ENCODE data around the gene LTB.
"Not testable (repeated sequence)": the region's sequence is repeated elsewhere in the genome, so short reads cannot be mapped to it uniquely, and the experiment has no call there.

LTB gene

DNA sequence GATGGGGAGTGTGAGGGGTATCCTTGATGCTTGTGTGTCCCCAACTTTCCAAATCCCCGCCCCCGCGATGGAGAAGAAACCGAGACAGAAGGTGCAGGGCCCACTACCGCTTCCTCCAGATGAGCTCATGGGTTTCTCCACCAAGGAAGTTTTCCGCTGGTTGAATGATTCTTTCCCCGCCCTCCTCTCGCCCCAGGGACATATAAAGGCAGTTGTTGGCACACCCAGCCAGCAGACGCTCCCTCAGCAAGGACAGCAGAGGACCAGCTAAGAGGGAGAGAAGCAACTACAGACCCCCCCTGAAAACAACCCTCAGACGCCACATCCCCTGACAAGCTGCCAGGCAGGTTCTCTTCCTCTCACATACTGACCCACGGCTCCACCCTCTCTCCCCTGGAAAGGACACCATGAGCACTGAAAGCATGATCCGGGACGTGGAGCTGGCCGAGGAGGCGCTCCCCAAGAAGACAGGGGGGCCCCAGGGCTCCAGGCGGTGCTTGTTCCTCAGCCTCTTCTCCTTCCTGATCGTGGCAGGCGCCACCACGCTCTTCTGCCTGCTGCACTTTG lies 6.8 kb downstream of the LTB start, which contains the start of gene TNF:
Gene TNF, plus strand, starts transcription at position 231 of the 567 bp plus-strand sequence. Its CDS starts 177 bp downstream, at position 408.
- no peak for DNase-seq

DNA sequence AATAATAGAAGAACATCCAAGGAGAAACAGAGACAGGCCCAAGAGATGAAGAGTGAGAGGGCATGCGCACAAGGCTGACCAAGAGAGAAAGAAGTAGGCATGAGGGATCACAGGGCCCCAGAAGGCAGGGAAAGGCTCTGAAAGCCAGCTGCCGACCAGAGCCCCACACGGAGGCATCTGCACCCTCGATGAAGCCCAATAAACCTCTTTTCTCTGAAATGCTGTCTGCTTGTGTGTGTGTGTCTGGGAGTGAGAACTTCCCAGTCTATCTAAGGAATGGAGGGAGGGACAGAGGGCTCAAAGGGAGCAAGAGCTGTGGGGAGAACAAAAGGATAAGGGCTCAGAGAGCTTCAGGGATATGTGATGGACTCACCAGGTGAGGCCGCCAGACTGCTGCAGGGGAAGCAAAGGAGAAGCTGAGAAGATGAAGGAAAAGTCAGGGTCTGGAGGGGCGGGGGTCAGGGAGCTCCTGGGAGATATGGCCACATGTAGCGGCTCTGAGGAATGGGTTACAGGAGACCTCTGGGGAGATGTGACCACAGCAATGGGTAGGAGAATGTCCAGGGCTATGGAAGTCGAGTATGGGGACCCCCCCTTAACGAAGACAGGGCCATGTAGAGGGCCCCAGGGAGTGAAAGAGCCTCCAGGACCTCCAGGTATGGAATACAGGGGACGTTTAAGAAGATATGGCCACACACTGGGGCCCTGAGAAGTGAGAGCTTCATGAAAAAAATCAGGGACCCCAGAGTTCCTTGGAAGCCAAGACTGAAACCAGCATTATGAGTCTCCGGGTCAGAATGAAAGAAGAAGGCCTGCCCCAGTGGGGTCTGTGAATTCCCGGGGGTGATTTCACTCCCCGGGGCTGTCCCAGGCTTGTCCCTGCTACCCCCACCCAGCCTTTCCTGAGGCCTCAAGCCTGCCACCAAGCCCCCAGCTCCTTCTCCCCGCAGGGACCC lies 7.8 kb downstream of the LTB start:
- DNase-seq = no peak

DNA sequence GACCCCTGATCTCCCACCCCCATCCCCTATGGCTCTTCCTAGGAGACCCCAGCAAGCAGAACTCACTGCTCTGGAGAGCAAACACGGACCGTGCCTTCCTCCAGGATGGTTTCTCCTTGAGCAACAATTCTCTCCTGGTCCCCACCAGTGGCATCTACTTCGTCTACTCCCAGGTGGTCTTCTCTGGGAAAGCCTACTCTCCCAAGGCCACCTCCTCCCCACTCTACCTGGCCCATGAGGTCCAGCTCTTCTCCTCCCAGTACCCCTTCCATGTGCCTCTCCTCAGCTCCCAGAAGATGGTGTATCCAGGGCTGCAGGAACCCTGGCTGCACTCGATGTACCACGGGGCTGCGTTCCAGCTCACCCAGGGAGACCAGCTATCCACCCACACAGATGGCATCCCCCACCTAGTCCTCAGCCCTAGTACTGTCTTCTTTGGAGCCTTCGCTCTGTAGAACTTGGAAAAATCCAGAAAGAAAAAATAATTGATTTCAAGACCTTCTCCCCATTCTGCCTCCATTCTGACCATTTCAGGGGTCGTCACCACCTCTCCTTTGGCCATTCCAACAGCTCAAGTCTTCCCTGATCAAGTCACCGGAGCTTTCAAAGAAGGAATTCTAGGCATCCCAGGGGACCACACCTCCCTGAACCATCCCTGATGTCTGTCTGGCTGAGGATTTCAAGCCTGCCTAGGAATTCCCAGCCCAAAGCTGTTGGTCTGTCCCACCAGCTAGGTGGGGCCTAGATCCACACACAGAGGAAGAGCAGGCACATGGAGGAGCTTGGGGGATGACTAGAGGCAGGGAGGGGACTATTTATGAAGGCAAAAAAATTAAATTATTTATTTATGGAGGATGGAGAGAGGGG lies 8.8 kb downstream of the LTB start:
- no peak for DNase-seq

DNA sequence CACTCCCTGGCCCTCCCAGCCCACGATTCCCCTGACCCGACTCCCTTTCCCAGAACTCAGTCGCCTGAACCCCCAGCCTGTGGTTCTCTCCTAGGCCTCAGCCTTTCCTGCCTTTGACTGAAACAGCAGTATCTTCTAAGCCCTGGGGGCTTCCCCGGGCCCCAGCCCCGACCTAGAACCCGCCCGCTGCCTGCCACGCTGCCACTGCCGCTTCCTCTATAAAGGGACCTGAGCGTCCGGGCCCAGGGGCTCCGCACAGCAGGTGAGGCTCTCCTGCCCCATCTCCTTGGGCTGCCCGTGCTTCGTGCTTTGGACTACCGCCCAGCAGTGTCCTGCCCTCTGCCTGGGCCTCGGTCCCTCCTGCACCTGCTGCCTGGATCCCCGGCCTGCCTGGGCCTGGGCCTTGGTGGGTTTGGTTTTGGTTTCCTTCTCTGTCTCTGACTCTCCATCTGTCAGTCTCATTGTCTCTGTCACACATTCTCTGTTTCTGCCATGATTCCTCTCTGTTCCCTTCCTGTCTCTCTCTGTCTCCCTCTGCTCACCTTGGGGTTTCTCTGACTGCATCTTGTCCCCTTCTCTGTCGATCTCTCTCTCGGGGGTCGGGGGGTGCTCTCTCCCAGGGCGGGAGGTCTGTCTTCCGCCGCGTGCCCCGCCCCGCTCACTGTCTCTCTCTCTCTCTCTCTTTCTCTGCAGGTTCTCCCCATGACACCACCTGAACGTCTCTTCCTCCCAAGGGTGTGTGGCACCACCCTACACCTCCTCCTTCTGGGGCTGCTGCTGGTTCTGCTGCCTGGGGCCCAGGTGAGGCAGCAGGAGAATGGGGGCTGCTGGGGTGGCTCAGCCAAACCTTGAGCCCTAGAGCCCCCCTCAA lies 9.9 kb downstream of the LTB start, which contains the start of gene LTA:
Gene LTA, plus strand, starts transcription at position 249 of the 871 bp plus-strand sequence. Its CDS starts 454 bp downstream, at position 703.
- DNase-seq = no peak

DNA sequence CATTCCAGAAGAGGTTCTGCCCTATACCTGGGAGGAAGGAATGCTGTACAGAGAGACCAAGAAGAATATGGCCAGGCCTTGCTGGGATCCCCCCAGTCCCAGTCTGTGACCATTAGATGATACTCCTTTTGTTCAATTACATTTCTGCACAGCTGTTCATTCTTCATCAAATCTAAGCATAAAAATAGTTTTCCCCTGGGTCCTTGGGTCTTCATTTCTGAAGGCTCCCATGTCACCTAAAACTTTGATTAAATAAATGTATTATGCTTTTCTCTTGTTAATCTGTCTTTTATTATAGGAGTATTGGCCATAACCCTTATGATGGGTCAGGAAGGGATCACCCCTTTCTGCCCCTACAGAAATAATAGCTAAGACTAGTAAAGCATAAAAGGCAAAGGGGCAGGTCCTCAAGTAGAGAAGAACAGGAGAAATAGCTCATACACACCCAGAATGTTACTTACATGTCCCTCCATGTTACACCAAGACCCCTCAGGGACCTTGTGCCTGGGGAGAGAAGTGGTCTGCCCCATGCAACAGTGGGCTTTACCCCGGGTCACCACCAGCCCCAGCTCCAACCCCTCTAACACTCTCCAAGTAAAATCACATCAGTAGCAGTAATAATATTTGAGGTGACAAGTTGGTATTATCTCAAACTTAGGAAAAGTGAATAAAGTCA lies 12.2 kb downstream of the LTB start:
- DNase-seq = no peak

DNA sequence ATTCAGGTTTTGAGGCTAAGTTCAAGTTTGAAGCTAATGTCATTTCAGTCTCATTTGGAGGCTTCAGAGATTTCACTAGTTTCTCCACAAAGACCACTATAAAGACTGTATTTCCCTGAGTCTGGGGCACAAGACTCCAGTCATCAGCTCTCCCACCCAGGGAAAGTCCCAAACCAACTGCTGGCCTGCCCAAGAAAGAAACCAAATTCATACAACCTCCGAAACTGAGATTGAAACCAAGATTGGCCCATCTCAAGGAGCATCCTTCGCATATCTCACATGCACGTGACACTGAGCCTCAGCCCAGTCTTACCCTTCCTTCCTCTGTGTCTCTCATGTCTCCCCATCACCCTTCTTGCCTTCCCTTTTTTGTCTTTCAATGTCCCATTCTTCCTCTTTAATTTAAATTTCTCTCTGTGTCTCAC lies 13.7 kb downstream of the LTB start:
- no peak for DNase-seq

DNA sequence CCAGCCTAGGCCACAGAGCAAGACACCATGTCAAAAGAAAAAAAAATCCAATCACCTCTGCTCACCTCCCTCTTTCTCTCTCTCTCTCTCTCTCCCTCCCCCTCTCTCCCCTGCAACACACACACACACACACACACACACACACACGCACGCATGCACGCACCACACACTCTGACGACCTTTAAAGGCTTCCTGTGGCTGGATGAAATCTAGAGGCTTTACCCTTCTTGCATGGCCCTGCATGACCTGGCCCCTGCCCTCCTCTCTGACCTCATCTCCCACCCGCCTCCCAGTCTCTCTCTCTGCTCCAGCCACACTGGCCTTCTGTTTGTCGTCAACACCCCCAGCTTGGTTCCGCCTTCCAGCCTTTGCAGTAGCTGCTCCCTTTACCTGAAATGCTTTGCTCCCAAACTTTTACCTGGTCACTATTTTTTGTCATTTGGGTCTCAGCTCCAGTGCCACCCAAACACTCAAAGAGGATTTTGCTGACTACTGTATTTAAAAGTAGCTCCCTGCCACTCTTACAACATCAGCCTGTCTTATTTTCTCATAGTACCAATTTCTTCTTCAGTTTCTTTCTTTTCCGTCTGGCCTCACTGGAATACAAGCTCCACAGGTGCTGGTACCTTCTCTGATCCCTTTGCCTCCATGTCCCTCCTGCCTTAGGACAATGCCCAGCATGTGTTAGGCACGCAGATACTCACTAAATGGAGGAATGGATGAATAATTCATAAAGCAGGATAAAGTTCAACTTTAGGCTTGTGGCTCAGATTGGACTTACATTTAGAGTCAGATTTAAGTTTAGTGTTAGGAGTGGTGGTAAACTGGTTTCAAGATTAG lies 14.5 kb downstream of the LTB start:
- no peak for DNase-seq

DNA sequence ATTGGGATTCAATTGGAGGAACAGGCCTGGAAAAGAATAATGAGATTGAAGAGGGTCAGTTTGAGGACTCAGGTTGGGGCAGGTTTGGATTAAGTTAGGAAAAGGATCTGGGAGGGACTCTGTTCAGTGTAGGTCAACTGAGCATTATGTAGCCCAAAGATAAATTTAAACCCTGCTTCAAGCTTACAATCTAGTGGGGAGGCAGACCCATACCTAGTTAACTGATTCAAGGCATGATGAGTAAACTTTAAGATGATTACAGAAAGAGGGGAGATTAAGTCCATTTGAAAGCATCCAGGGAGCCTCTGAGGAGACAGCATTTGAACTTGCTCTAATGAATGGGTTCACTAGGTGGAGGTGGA lies 21.5 kb downstream of the LTB start:
- no peak for DNase-seq

DNA sequence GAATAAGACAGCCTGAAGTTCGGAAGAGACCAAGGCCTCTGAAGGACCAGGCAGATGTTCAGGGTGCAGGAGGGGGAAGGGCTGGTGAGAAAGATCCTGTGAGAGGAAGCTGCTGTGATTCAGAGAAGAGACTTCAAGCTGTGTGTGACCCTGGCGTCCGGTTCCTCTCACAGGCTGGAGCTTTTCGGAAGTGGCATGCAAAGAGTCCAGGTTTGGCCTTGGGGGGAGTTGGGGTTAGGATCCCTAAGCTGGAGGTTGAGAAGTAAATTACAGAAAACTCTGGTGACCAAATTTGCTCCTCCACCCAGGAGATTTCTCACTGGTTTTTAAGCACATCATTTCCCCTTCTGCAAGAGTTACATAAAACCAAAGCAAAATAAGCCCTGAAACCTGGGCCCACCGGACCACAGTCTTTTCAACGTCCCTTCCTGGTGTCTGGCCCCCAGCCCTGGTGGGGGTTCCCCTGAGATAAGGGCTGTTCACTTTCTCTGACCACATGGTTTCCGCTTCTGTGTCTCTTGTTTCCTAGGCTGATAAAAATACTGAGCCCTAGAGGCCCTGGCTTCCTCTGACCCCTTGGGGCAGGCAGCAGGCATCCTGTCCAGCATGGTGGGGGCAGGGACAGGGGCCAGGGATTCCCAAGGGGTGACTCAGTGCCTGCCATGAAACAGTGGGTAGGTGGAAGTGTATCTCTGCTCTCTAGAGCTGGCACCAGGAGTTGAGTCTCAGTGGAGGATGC lies 22.1 kb downstream of the LTB start:
- DNase-seq = no peak

DNA sequence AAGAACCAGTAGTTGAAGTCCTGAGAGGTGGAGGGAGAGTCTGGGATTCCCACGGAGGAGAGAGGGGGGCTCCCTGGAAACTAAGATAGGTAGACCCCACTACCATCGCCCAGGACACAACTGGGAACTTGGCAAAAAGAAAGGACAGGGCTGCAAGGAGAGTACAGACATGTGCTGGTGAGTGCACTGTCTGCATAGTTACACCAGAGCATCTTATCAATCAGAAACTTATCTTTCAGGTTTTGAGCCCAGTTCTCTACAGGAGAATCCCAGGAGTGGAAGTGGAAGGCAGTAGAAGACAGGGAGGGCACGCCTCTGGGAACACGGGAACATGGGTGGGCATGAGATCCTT lies 22.6 kb downstream of the LTB start:
- no peak for DNase-seq

DNA sequence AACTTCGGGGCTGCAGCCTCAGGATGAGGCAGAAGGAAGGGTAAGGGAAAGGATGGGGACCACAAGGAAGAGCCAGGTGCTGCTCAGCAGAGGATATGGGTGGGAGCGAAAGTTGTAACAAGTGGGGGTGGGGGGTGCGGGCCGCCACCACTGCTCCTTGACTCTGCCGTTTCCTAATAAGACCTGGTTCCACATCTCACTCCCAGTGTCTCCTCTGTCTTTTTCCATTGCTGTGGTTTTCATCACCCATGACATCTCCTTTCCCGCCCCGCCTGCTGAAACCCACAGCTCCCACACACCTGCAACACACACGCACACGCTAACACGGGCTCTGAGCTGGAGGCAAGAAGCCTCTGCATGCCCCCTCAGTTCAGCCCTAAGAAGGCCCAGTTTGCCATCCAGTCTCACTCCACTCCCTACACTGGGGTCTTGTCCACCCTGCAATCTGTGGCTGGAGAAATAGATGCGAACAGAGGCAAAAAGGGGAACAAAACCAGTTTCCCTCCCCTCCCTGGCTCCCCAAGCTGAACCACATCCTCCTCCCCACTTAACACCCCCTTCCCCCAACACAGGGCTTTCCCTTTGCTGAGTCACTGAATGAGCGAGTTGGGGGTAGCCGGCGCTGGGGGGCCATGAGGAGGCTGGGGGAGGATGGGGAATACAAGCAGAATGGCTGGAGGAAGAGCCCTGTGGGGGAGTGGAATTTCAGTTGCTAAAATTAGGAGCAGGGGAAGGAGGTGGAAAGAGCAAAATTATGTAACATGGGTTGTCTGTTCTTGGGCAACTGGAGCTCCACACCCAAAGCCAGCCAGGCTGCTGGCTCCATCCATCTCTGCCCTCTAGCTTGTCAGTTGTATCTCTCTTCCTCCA lies 23.4 kb downstream of the LTB start:
- no peak for DNase-seq

DNA sequence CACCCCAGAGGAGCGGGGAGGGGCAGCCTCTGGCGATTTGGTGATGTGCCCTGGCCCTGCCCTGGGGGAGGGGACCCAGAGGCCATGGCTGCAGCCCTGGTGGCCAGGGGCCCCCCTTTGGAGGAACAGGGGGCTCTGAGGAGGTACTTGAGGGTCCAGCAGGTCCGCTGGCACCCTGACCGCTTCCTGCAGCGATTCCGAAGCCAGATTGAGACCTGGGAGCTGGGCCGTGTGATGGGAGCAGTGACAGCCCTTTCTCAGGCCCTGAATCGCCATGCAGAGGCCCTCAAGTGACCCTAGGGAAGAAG lies 24.0 kb downstream of the LTB start:
- no peak for DNase-seq

DNA sequence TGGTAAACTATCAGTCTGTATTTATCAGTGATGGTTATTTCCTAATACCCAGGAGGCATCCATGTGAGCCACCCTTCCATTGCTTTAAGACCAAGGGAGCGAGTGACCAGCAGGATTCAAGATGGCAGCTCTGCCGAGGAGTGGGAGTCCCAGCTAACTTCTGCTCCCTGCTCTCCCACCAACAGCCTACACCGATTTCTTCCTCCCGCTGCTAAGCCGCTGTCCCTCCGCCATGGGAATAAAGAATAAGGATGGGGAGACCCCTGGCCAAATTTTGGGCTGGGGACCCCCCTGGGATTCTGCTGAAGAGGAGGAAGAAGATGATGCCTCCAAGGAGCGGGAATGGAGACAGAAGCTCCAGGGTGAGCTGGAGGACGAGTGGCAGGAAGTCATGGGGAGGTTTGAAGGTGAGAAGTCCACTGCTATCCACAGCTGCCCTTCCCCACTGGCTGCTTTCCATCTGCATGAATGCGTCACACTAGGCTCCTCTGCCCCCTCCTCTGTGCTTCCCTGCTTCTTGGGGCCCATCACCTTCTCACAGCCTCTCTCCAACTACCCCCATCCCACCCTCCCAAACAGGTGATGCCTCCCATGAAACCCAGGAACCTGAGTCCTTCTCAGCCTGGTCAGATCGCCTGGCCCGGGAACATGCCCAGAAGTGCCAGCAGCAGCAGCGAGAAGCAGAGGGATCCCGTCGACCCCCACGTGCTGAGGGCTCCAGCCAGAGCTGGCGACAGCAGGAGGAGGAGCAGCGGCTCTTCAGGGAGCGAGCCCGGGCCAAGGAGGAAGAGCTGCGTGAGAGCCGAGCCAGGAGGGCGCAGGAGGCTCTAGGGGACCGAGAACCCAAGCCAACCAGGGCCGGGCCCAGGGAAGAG lies 24.5 kb downstream of the LTB start:
- DNase-seq = no peak

DNA sequence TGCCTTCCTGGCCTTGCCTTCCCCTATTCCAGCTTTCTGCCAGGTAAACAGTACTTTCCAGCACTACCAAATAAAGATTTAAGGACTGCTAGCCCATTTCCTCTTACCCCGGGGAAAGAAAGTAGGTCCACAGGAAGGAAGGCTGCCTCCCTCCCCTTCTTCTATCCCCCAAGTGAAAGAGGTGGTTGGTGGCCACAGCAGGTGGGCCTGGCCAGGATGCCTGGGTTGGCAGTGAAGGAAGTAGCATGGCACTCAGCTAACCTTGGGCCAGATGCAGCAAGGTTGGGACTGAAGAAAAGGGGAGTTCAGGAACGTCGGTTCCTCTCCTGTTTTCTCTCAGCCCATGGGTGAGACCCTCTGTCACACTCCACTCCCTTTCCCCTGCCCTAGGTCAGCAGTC lies 25.9 kb downstream of the LTB start:
- no peak for DNase-seq

DNA sequence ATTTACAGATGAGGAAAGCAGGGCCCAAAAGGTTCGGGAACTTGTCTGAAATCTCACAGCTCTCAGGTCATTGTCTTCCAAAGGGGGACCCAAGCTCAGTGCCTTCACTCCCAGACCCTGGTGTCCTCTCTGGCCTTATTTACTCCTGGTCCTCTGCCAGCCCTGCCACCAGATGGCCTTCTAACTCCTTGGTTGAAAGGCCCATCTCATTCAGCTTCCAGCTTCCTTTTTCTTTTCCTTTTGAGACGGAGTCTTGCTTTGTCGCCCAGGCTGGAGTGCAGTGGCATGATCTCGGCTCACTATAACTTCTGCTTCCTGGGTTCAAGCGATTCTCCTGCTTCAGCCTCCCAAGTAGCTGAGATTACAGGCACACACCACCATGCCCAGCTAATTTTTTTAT lies 30.9 kb downstream of the LTB start:
- not testable (repeated sequence) for DNase-seq

DNA sequence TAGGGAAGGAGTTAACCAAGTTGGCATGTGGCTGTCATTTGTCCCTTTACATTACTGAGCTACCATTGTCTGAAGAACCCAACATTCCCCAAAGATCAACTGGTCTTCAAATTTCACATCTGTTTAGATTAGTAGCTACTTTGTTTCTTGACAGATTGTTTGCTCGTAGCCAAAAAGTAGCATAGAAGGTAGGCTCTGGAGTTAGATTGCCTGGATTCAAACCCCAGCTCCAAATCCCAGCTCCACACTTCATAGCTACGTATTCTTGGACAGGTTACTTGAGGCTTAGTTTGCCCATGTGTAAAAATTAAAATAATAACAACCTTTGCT lies 33.7 kb downstream of the LTB start:
- no peak for DNase-seq

DNA sequence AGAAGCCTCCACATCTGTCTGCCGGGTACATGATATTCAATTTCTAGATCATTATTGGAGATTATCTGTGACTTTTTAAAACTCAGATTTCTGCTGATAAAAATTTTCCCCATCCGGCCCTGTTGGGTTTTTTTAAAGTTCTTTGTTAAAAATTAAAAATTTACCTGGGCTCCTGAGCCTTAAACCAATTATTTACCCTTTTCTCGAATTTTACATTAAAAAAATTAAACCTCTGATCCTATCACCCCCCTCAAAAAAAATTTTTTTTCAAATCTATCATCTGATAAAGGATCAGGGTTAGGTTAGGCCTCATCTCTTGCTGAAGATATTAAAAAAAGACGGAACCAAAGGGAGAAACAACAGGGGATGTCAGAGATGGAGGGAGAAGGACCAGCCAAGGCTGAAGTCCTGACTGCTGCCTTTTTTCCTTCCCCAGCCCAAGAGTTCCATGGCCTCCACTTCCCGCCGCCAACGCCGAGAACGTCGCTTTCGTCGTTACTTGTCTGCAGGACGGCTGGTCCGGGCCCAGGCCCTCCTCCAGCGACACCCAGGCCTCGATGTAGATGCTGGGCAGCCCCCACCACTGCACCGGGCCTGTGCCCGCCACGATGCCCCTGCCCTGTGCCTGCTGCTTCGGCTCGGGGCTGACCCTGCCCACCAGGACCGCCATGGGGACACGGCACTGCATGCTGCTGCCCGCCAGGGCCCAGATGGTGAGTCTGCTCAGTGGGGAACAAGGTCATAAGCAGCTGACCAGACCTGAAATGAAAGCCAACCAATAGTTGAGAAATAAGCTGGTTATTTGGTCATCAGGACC lies 34.3 kb downstream of the LTB start:
- DNase-seq = no peak

Data from retina (tissue), 1 donor.